Esophagus muscularis mucosa (tissue), 4 donors: ENCODE results near the gene CLIC5. TPM values are rescaled to one million over a fixed set of nuclear protein-coding genes. Genes with fewer than 3 reads are reported as not detected.

ENCODE experiments used
- DNase-seq: peaks from one replicate; pipeline ENCODE4 v3.0.0-alpha.2; 2017; ENCODE audit errors: extremely low spot score
- H3K27ac ChIP-seq, 4 donors: fragments of 200-600 bp; sonication (generic); replicated peaks in 1 of 4; 1 replicate in 3 of 4; 2 replicates in 1 of 4; pipeline ENCODE4 v1.5.1; 2016 to 2019; ENCODE audit warnings: mild to moderate bottlenecking in 1 of 4
- H3K27me3 ChIP-seq, 4 donors: fragments of 200-600 bp; sonication (generic); one replicate each; pipeline versions ENCODE4 v1.5.1 to v1.6.0; 2016 to 2019
- H3K36me3 ChIP-seq, 4 donors: fragments of 200-600 bp; sonication (generic); one replicate each; pipeline ENCODE4 v1.5.1; 2016 to 2019
- H3K4me1 ChIP-seq, 4 donors: fragments of 200-600 bp; sonication (generic); one replicate each; pipeline ENCODE4 v1.5.1; 2016 to 2019
- H3K4me3 ChIP-seq, 4 donors: fragments of 200-600 bp; sonication (generic); 1 replicate in 2 of 4; 2 replicates in 2 of 4; pipeline ENCODE4 v1.5.1; 2016 to 2019; ENCODE audit warnings: mild to moderate bottlenecking in 4 of 4, moderate library complexity in 1 of 4
- H3K9me3 ChIP-seq, 4 donors: fragments of 200-600 bp; sonication (generic); 1 replicate in 3 of 4; 2 replicates in 1 of 4; pipeline ENCODE4 v1.5.1; 2016 to 2019
- CTCF ChIP-seq, 3 experiments: fragments of 200-600 bp in 2 of 3; fragments of 450-650 bp in 1 of 3; sonication (generic) in 2 of 3; IDR thresholded peaks; one replicate each; pipeline ENCODE4 v1.5.1; 2017 to 2019; ENCODE audit warnings: antibody characterized with exemption in 3 of 3, mild to moderate bottlenecking in 2 of 3, moderate library complexity in 1 of 3
- EP300 ChIP-seq: sonication (generic); formaldehyde crosslinking; IDR thresholded peaks from one replicate; pipeline ENCODE4 v1.6.1; 2017; ENCODE audit warnings: antibody characterized with exemption
- POLR2A ChIP-seq: fragments of 450-650 bp; IDR thresholded peaks from one replicate; pipeline ENCODE4 v1.6.1; 2017; ENCODE audit warnings: antibody characterized with exemption, moderate library complexity, mild to moderate bottlenecking, low read depth
- POLR2AphosphoS5 ChIP-seq, 2 donors: sonication (generic); formaldehyde crosslinking; IDR thresholded peaks; one replicate each; pipeline ENCODE4 v1.6.1; 2017; ENCODE audit warnings: antibody characterized with exemption in 2 of 2
- WGBS: methylation state at CpG from one replicate; pipeline ENCODE4 v1.1.5; 2018; 5-methylcytosine and 5-hydroxymethylcytosine counted together
- intact Hi-C: fragments of 100-400 bp; cut with DNase I; formaldehyde crosslinking; loops from one replicate; pipeline ENCODE4 v1.15.1; 2023
- small RNA-seq, 3 donors: library from RNA; depleted of rRNA; stranded (forward); fragments of <200 nt; gene quantifications; one replicate each; pipeline ENCODE3, GENCODE V24; 2016
- total RNA-seq, 4 donors: library from RNA; depleted of rRNA; stranded (reverse); fragments of >200 nt; gene quantifications; one replicate each; pipeline versions ENCODE4 v1.1.0 to v1.2.1, GENCODE V29; 2016

CLIC5 gene
- total RNA-seq, 4 donors from 2014 or later, result 5.3 to 7.2 (median 6.3) TPM

- WGBS, result 83% methylated on average over 5 of the region's 5 CpGs
- H3K4me3 ChIP-seq, result no peak overlapping the region
- DNase-seq, result no peak
- H3K36me3 ChIP-seq, result no peaks in the 10 kb centered on the region
- no peaks in the 10 kb centered on the region for H3K27me3 ChIP-seq
- peaks cover 0 to 6% (median 0%) of the 10 kb centered on the region in 4 donors for H3K9me3 ChIP-seq
- no peak overlapping the region for H3K27ac ChIP-seq
- intact Hi-C loops, result no loop called here
- TF ChIP-seq POLR2AphosphoS5 (IDR thresholded peaks at IDR 0.05) (no peak), POLR2A (no peak), EP300 (no peak), CTCF (IDR thresholded peaks at IDR 0.05) (no peak)
- H3K4me1 ChIP-seq, result peaks cover 0 to 5% (median 2%) of the 10 kb centered on the region in 4 donors
Observed at GRCh38 chr6:45832063-45832462, 183.6 kb downstream of the CLIC5 start.

Small RNAs within 50 kb of the gene (small RNA-seq; reads per million reads assigned to genes)
- gene RNU6-754P, result 0 reads per million in 3 donors

Other genes starting within 250 kb of the CLIC5 start
- 10 to 100 TPM; 19.0 to 38.6 (median 24.6) TPM for gene ENPP4, start 114.1 kb upstream of the CLIC5 start, total RNA-seq
- 1 to 10 TPM in 2 of 4 donors, under 1 TPM in 2; 0.46 to 3.8 (median 0.87) TPM for gene ENPP5, start 155.1 kb upstream of the CLIC5 start, total RNA-seq